GM12878 (cell line): ENCODE measurements around the gene IFNAR2.

Experiments
- EP300 ChIP-seq, 2 experiments: fragments of 150-350 bp in 1 of 2; IDR thresholded peaks; 2 replicates each; pipeline ENCODE4 v1.6.1; 2011 to 2012; ENCODE audit warnings: low read depth in 2 of 2, low read length in 2 of 2, borderline replicate concordance in 1 of 2, improper control_type of control experiment in 1 of 2, inconsistent platforms in 1 of 2; ENCODE audit not compliant: control insufficient read depth in 1 of 2
- LARP7 ChIP-seq: fragments of 450-650 bp; IDR thresholded peaks from 2 replicates; pipeline ENCODE4 v1.6.1; 2017; ENCODE audit warnings: mild to moderate bottlenecking
- TF ChIP-seq, protein P1 (sequence below): IDR thresholded peaks from 2 replicates; pipeline ENCODE4 v1.6.1; 2012; ENCODE audit warnings: low read depth, low read length, improper control_type of control experiment

DNA sequence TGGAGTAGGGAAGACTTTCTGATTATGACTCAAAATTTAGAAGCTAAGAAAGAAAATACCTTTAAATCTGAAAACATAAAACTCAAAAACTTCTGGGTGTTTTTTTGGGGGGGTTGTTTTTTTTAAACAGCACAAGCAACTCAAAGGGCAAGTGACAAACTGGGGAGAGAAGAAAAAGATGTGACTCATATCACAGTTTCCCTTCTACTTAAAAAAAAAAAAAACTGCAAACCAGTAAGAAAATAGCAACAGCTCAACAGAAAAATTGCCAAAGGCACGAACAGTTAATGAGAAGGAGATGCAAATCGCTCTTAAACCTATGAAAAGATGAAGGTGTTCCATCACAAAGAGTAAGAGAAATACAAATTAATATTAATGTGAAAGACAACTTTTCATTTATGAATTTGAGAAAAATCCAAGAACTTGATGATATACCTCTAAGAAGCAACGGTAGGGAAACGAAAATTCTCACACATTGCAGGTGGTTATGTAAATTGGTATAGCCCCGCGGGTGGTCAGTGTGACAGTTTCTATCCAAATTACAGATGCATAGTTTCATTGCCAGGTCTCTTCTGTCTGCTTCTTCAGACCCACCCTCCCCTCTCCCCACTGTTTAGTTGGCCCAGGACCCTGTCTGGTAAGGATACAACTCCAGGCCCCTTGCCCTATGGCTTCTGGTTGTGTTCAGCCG lies 9.0 kb downstream of the IFNAR2 start:
- TF ChIP-seq LARP7, result no peak
- peak; percentile 79 to 96 for TF ChIP-seq EP300 (IDR thresholded peaks at IDR 0.05; ENCODE audit: borderline replicate concordance in 1 of 2, control insufficient read depth in 1 of 2, low read depth in 2 of 2, low read length in 2 of 2)
- TF ChIP-seq, protein P1, sequence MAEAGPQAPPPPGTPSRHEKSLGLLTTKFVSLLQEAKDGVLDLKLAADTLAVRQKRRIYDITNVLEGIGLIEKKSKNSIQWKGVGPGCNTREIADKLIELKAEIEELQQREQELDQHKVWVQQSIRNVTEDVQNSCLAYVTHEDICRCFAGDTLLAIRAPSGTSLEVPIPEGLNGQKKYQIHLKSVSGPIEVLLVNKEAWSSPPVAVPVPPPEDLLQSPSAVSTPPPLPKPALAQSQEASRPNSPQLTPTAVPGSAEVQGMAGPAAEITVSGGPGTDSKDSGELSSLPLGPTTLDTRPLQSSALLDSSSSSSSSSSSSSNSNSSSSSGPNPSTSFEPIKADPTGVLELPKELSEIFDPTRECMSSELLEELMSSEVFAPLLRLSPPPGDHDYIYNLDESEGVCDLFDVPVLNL, result no peak
